Activated T-cell treated with anti-CD3 and anti-CD28 coated beads, Interleukin-2, amount 50 U/mL, for 4 hours (primary cell): ENCODE data around the gene CNTROB. TPM values are rescaled to one million over a fixed set of nuclear protein-coding genes. Genes with fewer than 3 reads are reported as not detected.

Experiments
- ATAC-seq, 2 donors: fragments of 200-7000 bp; cut with Tn5 transposase; one replicate each; pipeline ENCODE4 v1.10.0; 2021
- DNase-seq: peaks from one replicate; pipeline ENCODE4 v3.0.0-alpha.2; 2020
- H3K27me3 Mint-ChIP-seq: one replicate; pipeline ENCODE4 v1.8.0; 2021; ENCODE audit warnings: low read depth, mixed read lengths
- H3K36me3 Mint-ChIP-seq: one replicate; pipeline ENCODE4 v1.8.0; 2022; ENCODE audit warnings: mixed read lengths; ENCODE audit not compliant: insufficient read depth
- H3K4me1 Mint-ChIP-seq: one replicate; pipeline ENCODE4 v1.8.0; 2021; ENCODE audit warnings: low read depth, mixed read lengths
- H3K4me3 Mint-ChIP-seq: one replicate; pipeline ENCODE4 v1.8.0; 2021; ENCODE audit warnings: mild to moderate bottlenecking, moderate library complexity, mixed read lengths
- H3K9me3 Mint-ChIP-seq: one replicate; pipeline ENCODE4 v1.8.0; 2021; ENCODE audit warnings: mixed read lengths
- total RNA-seq, 3 donors: library from RNA; stranded (reverse); gene quantifications; one replicate each; pipeline ENCODE4 v1.2.1, GENCODE V29; 2021

The CNTROB gene
- total RNA-seq, 3 donors from 2014 or later: 31.8 to 37.1 (median 34.6) TPM

GRCh38 chr17:7974638-7975131, 42.7 kb downstream of the CNTROB start:
- no peak for ATAC-seq
- no peak overlapping the region for H3K4me3 Mint-ChIP-seq
- no peak for DNase-seq

GRCh38 chr17:7977039-7977438, 45.0 kb downstream of the CNTROB start:
- peaks cover 2% of the 10 kb centered on the region for H3K4me1 Mint-ChIP-seq
- H3K36me3 Mint-ChIP-seq: peaks cover 1% of the 10 kb centered on the region
- ATAC-seq: no peak
- no peak overlapping the region for H3K4me3 Mint-ChIP-seq
- no peak for DNase-seq
- H3K9me3 Mint-ChIP-seq: peaks cover 12% of the 10 kb centered on the region
- peaks cover 21% of the 10 kb centered on the region for H3K27me3 Mint-ChIP-seq

More at GRCh38 chr17:7974638-7975131, 42.7 kb downstream of the CNTROB start:
- Mint-ChIP-seq H3K9me3 (peaks cover 12% of the 10 kb centered on the region), H3K27me3 (peaks cover 19% of the 10 kb centered on the region), H3K4me1 (peaks cover 2% of the 10 kb centered on the region), H3K36me3 (peaks cover 1% of the 10 kb centered on the region)

GRCh38 chr17:7977805-7978204, 45.8 kb downstream of the CNTROB start:
- Mint-ChIP-seq H3K27me3 (peaks cover 26% of the 10 kb centered on the region), H3K4me3 (no peak overlapping the region), H3K9me3 (peaks cover 12% of the 10 kb centered on the region), H3K36me3 (peaks cover 1% of the 10 kb centered on the region), H3K4me1 (peaks cover 2% of the 10 kb centered on the region)
- no peak for DNase-seq
- no peak for ATAC-seq

GRCh38 chr17:7982173-7982572, 50.2 kb downstream of the CNTROB start:
- Mint-ChIP-seq H3K9me3 (no peaks in the 10 kb centered on the region), H3K4me1 (peaks cover 2% of the 10 kb centered on the region), H3K27me3 (peaks cover 22% of the 10 kb centered on the region), H3K4me3 (no peak overlapping the region), H3K36me3 (no peaks in the 10 kb centered on the region)
- no peak for ATAC-seq
- no peak for DNase-seq

DNA sequence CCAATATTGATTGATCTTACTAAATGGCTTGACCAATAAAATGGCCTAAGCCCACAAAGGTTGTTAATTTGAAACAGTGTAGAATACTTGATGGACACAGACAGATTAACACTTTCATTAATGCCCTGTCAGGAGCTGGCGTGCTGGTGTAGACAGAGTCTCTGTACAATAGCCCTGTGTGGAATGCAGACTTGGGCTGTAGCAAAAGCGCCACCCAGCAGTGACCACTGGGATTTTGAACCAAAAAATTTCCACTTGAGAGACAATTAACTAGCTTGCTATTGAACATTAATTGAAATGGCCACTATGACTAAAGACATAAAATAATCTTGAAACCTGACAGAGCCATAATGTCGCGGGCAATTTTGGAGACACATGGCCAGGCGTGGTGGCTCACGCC, 50.7 kb downstream of the CNTROB start:
- no peak for ATAC-seq
- H3K4me1 Mint-ChIP-seq: peaks cover 1% of the 10 kb centered on the region
- no peak for DNase-seq
- peaks cover 22% of the 10 kb centered on the region for H3K27me3 Mint-ChIP-seq
- H3K9me3 Mint-ChIP-seq: no peaks in the 10 kb centered on the region
- H3K36me3 Mint-ChIP-seq: no peaks in the 10 kb centered on the region
- H3K4me3 Mint-ChIP-seq: no peak overlapping the region

DNA sequence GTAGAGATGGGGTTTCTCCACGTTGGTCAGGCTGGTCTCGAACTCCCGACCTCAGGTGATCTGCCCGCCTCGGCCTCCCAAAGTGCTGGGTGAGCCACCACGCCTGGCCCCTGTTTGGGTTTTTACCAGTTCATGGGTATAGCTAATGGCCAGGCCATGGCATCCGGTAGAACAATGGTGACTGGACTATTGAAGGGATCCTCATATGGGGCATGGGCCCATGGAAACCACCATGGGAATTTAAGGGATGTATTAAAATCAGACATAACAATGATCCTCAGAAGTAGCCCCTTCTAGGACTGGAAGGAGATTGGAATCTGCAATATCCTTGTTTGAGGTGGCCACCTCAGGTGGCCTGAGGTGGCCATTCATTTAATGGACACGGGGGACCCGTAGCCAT, 52.9 kb downstream of the CNTROB start:
- DNase-seq (no peak), ATAC-seq (no peak)
- Mint-ChIP-seq H3K4me3 (no peak overlapping the region), H3K27me3 (peaks cover 17% of the 10 kb centered on the region), H3K4me1 (peaks cover 9% of the 10 kb centered on the region), H3K36me3 (no peaks in the 10 kb centered on the region), H3K9me3 (no peaks in the 10 kb centered on the region)

- no peaks in the 10 kb centered on the region for H3K36me3 Mint-ChIP-seq
- peaks cover 19% of the 10 kb centered on the region for H3K4me1 Mint-ChIP-seq
- no peaks in the 10 kb centered on the region for H3K9me3 Mint-ChIP-seq
- DNase-seq (no peak), ATAC-seq (no peak)
- peaks cover 7% of the 10 kb centered on the region for H3K27me3 Mint-ChIP-seq
- H3K4me3 Mint-ChIP-seq: no peak overlapping the region
Measured at GRCh38 chr17:7987112-7987893, 55.3 kb downstream of the CNTROB start.

- H3K27me3 Mint-ChIP-seq: no peaks in the 10 kb centered on the region
- ATAC-seq: peak; percentile 39 to 42
Measured at GRCh38 chr17:7988750-7989178, 56.8 kb downstream of the CNTROB start.

DNA sequence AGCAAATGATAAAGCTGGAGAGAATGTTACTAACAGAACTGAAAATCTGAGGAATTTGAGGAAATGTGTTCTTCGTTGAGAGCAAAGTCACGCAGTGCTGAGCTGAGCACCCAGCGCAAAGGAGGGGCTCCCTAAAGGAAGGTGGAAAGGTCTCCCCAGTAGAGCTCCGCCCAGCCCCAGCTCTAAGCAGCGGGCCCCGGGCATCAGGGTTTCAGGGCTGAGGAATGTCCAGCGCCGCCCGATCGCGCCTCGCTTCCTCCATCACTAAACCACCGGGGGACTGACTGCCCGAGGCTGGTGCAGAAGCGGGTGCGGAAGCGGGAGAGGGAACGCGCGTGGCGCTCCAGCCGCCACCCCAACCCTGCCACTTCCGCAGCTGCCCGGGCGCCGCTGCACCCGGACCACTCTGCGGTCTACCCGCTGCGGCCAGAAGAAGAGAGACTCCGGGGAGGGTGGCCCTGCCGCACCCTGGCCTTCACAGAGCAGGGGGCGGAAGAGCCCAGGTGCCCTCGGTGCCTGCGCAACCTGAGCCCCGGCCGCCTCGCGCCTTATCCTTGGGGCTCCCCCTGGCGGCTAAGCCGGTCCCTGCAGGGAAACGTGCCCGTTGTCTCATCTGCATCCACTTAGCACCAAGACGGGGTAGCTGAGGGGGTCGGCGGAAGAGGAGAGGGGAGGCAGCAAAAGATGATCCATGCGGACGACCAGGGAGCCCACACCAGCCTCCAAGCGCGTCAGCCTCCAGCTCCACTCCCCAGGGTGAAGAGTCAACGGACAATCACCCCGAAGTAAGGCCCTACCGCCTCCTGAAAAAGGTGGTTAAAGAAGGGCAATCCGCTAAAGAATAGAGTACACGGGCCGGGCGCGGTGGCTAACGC, 58.0 kb downstream of the CNTROB start:
- peak overlapping the region; percentile 78 for H3K4me3 Mint-ChIP-seq
- peaks cover 23% of the 10 kb centered on the region for H3K4me1 Mint-ChIP-seq
- H3K36me3 Mint-ChIP-seq: no peaks in the 10 kb centered on the region
- H3K27me3 Mint-ChIP-seq: no peaks in the 10 kb centered on the region
- H3K9me3 Mint-ChIP-seq: no peaks in the 10 kb centered on the region
- ATAC-seq: peak; percentile 94 to 96
- peak; percentile 97 for DNase-seq

More at GRCh38 chr17:7988750-7989178, 56.8 kb downstream of the CNTROB start:
- Mint-ChIP-seq H3K9me3 (no peaks in the 10 kb centered on the region), H3K4me1 (peaks cover 23% of the 10 kb centered on the region), H3K4me3 (peak overlapping the region; percentile 42), H3K36me3 (no peaks in the 10 kb centered on the region)
- DNase-seq: peak; percentile 33

DNA sequence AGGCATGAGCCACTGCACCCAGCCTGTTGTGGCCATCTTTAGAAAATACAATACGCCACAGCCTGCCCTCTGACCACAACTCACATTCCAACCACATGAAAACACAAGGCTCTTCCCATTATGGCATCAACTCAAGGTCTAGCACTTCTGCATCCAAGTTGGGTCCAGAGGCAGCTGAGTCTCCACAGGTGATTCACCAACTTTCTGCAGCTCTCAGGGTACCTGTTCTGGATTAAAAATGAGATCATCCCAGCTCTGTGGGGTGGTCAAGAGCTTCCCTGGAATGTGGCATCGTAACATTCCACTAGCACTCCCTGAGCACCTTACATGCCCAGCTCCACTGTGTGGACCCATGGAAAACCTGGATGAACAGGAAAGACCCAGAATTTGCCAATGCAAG, 60.5 kb downstream of the CNTROB start:
- no peaks in the 10 kb centered on the region for H3K36me3 Mint-ChIP-seq
- DNase-seq (no peak), ATAC-seq (no peak)
- peaks cover 6% of the 10 kb centered on the region for H3K27me3 Mint-ChIP-seq
- peaks cover 23% of the 10 kb centered on the region for H3K4me1 Mint-ChIP-seq
- no peaks in the 10 kb centered on the region for H3K9me3 Mint-ChIP-seq
- no peak overlapping the region for H3K4me3 Mint-ChIP-seq

DNA sequence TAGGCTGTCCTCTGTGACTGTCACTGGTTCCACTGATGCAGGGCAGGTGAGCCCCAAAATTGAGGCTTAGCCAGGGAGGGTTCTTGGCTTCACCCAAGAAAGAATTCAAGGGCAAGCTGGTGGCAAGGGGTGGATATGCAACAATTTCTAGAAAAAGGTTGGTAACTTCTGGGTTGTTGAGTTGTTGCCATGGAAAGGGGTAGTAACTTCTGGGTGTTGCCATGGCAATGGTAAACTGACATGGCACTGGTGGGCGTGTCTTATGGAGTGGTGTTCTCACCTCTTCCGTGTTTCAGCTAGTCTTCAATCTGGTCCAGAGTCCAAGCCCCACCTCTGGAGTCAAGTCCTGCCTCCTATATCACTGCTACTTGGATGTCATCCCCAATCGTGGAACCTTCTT, 60.9 kb downstream of the CNTROB start:
- Mint-ChIP-seq H3K4me3 (no peak overlapping the region), H3K9me3 (no peaks in the 10 kb centered on the region), H3K36me3 (no peaks in the 10 kb centered on the region), H3K27me3 (peaks cover 6% of the 10 kb centered on the region), H3K4me1 (peaks cover 23% of the 10 kb centered on the region)
- DNase-seq: no peak
- ATAC-seq: no peak

- Mint-ChIP-seq H3K4me3 (no peak overlapping the region), H3K9me3 (no peaks in the 10 kb centered on the region), H3K4me1 (peaks cover 20% of the 10 kb centered on the region), H3K27me3 (peaks cover 12% of the 10 kb centered on the region), H3K36me3 (no peaks in the 10 kb centered on the region)
- DNase-seq (no peak), ATAC-seq (no peak)
Measured at GRCh38 chr17:7993972-7994589, 62.1 kb downstream of the CNTROB start.

DNA sequence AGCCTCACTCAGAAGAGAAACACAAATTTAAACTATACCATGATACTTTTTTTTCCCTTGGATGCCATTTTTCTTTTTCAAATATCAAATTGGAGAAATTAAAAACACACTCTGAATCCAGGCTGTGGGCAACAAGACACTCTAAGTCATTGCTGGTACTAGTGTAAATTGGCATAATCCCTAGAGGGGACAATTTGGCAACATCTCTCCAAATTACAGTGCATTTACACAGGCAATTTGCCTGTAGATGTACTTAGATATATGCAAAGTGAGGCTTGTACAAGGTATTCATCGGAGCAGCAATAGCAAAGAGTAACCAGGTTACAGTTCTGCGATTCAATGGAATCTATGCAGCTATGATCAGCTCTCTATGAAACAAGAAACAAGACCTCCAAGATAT, 63.7 kb downstream of the CNTROB start:
- Mint-ChIP-seq H3K4me1 (peaks cover 8% of the 10 kb centered on the region), H3K4me3 (no peak overlapping the region), H3K9me3 (no peaks in the 10 kb centered on the region), H3K36me3 (no peaks in the 10 kb centered on the region), H3K27me3 (peaks cover 18% of the 10 kb centered on the region)
- ATAC-seq (no peak), DNase-seq (no peak)

DNA sequence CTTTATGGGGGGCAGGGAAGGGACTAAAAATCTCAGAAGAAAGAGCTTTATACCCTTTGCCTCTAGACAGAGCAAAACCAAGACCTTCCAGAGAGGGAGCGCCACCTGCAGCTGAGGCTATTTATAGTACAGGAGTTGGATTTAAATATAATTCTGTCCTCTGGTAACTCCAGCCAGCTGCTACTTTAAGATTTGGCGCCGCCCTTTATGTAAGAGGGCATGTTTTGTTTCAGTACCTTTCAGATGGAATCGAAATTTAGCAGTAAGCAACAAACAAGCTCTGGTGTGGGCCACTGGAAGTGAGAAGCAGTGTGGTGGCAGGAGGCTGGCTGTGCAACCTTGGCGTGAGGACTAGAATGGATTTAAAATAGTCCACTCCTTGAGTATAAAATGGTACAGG, 65.2 kb downstream of the CNTROB start:
- Mint-ChIP-seq H3K9me3 (no peaks in the 10 kb centered on the region), H3K4me1 (peaks cover 8% of the 10 kb centered on the region), H3K4me3 (no peak overlapping the region), H3K36me3 (no peaks in the 10 kb centered on the region), H3K27me3 (peaks cover 28% of the 10 kb centered on the region)
- DNase-seq: no peak
- peak in 1 of 2 donors; percentile 52 for ATAC-seq
